Measurements from ENCODE around the gene LGALS8.

- TF ChIP-seq POLR2A (IDR thresholded peaks at IDR 0.05; ENCODE audit: low read length) (no peak), RCOR1 (IDR thresholded peaks at IDR 0.05; ENCODE audit: low read depth, low read length) (no peak), CTCF (IDR thresholded peaks at IDR 0.05) (no peak), MAFK (IDR thresholded peaks at IDR 0.05; ENCODE audit: partially characterized antibody) (no peak), PBX3 (IDR thresholded peaks at IDR 0.05) (no peak), MAX (IDR thresholded peaks at IDR 0.05) (no peak), JUN (IDR thresholded peaks at IDR 0.05) (no peak), HOXB13 (CRISPR knock-in tag; IDR thresholded peaks at IDR 0.05; ENCODE audit: low read depth) (no peak), USF2 (IDR thresholded peaks at IDR 0.05) (no peak)
Measured at GRCh38 chr1:236491469-236492136, 32.2 kb upstream of the LGALS8 start.

All from A549 (cell line).